Pons (tissue), 1 donor: ENCODE data around the gene MED15.

ENCODE experiments used
- DNase-seq: peaks from one replicate; pipeline ENCODE4 v3.0.0-alpha.2; 2016; ENCODE audit warnings: low spot score

MED15 gene

DNA sequence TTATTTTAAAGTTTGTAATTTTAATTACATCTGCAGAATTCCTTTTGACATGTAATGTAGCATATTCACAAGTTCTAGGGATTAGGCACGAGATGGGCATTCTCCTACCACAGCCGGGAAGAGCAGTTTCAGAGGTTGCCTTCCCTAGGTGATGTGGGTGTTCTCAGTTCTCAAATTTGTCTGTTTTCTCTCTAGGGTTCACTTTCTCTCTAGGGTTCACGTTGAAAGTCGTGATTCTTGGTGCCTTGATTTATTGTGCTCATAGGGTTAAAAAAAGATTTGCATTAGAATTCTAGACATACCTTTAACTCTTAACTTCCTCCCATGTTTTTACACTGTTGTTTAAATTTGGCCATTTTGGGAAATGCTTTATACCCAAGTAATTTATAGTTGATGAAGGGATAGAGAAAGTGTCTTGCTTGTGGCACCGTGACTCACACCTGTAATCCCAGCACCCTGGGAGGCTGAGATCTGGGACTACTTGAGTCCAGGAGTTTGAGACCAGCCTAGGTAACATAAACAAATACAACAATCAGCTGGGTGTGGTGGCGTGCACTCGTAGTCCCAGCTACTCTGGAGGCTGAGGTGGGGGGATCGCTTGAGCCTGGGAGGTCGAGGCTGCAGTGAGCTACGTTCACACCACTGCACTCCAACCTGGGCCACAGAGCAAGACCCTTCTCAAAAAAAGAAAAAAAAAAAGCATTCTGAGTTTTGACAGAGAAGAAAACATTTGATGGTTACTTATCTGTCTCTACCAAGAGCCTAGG is 3.6 kb downstream of the MED15 start:
- no peak for DNase-seq

DNA sequence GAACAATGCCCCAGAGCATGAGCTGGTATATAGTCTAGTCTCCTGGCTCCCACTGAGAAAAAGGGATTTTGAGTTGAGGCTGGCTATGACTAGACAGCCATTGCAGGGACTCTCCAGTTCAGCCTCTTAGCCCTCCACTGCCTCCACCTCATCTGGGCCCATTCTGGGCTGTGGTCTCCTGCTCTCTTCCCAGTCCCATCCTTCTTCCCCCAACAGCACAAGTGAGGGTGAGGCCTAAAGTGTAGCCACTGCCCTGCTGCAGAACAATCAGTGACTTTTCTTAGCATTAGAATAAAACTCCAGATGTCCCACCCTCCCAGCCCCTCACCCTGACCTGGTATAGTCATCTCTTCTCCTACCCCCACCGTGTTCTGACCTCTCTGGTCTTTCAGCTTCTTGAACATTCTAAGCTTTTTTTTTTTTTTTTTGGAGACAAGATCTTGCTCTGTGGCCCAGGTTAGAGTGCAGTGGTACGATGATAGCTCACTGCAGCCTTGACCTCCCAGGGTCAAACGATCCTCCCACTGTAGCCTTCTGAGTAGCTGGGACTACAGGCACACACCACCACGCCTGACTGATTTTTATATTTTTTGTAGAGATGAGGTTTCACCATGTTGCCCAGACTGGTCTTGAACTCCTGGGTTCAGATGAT is 4.3 kb downstream of the MED15 start:
- DNase-seq = no peak

DNA sequence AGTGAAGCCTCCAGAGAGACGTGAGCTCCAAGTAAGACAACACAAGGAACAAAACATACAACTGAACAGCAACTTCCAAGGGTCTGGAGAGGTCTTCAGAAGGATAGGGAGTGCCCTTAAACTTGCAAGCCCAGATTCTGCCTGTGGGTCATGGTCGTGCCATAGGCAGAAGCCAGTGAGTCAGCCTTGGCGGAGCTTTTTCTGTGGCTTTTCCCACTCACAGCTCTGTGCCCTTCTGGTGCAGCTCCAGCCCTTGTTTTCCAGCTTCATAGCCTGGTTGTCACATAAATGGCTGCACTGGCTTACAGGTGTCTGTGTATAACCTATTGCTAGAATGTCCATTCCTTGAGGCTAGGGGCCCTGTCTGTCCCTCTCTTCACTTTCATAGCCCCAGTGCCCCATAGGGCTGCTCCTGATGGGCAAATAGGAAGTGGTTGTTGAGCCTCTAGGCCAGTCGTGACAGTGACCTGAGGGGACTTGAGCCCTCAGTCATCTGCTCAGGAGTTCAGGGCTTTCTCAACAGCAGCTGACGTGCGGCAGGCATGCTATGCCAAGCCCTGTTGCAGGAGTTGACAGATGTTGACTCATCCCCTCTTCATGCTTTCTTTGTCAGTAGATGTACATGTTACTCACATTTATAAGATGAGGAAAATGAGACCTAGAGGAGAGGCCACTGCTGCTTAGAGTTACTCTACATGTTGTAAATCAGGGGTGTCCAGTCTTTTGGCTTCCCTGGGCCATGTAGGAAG is 7.4 kb downstream of the MED15 start:
- no peak for DNase-seq

DNA sequence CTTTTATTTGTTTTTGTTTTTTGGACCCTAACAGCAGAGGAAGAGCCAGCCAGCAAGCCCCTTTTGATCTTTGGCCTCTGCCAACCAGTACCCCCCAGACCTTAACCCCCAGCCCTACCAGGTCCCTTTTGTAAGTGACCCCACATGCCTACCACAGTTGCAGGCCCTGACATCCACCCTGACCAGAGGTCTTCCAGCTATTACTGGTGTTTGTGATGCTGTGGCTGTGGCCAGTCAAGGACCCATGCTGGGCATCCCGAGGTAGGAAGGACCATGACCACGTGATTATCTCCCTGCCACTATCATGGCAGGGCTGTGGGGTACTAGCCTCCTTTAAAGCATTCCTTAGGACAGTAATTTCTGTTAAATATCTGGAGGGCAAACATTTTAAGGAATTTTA is 9.0 kb downstream of the MED15 start:
- DNase-seq = no peak

DNA sequence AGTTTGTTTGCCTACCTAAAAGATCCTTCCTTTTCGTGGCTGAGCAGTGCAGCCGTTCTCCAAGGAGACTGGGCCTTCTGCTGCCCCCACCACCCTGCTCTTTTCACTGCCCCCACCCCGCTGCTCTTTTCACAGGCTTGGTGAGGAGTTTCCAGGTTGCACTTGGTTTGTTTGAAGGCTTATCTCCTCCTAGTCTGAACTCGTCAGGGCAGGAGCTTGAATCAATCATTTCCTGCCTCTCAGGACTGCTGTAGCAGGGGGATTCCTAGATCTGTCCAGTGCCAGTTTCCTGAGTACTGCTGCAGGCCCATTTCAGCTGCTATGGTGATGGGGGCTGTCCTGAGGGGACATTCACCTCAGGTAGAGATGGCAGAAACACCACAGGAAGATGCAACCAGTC is 10.0 kb downstream of the MED15 start:
- no peak for DNase-seq

DNA sequence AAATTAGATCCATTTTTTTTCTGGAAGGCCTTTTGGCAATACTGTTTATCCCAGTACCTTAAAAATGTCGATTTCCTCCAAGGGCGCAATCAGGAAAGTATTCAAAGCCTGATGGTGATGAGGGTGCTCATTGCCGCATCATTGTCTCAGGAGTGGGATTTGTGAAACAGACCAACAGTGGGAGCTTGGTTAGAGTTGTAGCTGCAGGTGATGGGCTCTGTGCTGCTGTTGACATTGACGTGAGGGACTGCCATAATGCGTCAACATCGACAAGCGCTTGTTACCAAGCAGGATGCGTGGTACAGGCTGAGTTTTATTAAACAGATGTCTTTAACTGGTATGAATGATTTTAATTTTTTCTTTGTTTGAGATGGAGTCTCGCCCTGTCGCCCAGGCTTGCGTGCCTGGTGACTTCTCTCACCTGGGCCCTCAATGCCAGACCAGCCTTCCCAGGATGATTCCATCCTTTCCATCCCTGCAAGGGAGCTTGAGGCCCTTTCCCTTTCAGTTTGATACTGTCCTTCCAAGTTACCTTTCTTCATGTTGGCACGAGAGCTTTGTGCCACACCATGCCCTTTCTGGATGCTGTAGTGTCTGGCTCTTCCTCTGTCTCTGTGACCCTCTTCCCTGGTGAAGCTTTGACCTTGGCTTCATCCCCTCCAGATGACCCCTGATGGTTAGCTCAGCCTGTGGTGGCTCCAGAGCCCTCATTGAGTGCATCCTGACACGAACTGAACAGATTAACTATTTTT is 10.6 kb downstream of the MED15 start:
- DNase-seq = no peak

DNA sequence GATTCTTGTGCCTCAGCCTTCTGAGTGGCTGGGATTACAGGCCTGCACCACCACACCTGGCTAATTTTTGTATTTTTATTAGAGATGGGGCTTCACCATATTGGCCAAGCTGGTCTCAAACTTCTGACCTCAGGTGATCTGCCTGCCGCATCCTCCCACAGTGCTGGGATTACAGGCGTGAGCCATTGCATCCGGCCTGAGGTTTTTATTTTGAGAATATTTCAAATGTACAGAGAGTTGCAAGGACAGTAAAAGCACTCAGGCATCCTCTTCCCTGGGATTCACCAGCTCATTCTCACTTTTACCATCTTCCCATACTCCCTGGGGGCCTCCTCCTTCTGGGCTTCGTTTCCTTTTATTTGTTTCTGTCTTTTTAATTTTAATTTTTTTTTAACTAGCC is 12.1 kb downstream of the MED15 start:
- DNase-seq = no peak

DNA sequence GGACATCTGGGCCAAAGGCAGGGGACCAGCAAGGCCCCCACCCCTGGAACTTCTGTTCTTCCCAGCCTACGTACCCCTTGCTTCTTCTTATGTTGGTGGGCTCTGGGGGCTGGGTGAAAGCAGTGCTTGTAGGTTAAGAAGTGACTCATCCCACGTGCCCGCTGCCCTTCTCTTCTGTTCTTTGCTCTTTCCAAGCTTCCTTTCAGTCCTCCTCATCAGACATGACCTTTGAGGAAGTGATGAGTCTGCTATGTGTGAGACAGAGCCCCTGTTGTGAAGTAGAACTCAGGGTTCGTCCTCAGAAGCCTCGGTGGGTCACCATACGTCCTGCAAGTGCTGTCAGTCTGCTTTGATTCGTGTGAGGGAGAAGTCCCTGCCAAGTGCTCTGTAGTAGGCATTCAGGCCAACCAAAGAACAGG is 12.7 kb downstream of the MED15 start:
- no peak for DNase-seq

DNA sequence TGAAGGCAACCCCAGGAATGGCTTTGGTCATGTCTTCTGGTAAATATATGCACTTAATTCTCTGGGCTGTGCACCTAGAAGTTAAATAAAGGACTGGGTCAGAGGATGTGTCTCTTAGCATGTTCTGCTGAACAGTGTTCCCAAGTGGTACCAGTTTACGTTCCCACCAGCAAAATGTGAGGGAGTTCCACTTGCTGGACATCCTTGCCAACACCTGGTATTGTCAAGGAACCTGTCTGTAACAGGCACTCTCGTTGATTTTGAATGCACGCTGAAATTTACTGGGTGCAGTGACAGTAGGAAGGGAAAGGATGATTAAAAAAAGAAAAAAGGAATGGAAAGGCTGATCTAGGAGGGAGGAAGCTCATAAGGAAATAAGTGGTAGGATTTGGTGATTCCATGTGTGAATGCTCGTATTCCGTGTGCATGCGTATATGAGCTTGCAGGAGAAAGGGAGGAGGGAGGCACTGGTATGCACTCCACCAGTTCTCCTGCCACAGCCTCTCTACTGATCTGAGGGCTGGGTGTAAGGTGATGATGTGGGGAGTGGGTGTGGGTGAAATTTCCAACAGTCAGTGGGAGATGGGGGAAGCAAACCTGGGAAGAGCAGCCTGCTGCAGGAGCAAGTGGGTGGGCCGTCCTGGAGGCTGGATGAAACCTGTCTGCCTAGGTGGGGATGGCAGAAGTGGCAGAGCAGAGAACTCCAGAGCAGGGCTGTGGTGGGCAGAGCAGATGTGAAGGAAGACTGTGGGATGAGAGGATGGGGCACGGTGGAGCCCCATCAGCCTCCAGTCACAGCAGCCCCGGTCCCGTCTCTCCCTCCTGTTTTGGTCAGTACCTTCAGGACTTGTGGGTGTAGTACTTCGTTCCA is 15.0 kb downstream of the MED15 start:
- no peak for DNase-seq

DNA sequence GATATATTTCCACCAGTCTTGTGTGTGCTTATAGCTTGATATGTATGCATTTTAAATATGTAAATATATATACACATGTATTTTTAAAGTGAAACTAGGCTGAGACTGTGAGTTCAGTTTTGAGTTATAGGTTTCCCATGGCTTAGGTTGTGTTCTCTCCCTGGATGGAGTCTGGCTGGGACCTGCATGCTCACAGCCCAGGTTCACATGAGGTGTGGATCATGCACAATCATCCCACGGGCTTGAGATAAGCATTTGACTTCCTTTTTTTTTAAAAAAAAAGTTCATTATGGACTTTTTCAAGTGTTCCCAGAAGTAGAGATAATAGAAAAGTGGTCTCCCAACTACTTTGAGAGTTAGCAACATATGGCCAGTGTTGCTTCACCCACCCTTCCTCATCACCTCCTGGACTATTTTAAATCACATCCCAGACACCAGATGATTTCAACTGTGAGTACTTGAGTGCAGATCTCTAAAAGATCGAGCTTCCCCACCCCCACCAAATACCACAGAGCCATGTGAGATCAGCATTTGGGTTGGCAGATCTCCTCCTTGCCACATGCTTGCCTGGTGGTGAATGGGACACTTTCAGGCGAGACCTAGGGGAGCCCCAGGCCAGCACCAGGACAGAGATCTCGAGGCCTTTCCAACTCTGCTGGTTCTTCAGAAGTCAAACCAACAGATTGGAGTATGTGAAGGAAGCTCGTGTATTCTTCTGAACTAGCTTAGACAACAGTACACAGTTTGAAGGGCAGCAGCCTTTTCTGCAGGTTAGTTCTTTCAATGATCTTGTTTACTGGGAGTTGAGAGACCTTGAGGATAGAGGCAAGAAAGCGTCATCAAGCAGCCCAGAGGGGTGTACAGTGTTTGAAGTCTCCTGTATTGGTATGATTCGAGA is 15.9 kb downstream of the MED15 start:
- DNase-seq = no peak

DNA sequence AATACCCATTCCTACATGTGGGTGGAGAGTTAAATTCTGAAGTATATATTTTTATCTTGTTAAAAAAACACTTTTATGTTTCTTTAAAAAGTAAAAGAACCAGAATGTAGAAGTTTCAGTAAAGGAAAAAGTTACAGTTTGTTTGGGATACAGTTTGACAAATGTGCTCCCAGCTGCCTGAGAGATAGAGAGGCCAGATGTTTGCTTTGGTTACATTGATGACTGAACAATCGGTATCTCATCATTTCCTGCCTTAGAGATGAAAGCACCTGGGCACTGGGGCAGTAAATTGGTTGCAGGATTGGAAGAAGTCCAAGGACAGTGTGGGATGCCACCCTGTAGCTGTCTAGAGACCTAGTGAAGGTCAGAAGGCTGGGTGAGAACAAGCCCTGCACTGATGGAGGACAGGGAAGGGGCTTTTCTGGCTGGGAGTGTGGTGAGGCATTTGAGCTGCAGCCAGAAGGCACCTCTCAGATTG is 16.6 kb downstream of the MED15 start:
- no peak for DNase-seq

DNA sequence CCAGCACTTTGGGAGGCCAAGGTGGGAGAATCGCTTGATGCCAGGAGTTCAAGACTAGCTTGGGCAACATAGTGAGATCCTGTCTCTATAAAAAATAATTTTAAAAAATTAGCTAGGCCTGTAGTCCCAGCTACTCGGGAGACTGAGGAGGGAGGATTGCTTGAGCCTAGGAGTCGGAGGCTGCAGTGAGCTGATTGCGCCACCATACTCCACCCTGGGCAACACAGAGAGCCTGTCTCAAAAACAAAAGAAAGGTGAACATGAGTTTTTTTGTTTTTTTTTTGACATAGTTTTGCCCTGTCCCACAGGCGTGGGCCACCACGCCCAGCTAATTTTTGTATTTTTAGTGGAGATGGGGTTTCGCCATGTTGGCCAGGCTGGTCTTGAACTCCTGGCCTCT is 17.6 kb downstream of the MED15 start:
- DNase-seq = no peak

DNA sequence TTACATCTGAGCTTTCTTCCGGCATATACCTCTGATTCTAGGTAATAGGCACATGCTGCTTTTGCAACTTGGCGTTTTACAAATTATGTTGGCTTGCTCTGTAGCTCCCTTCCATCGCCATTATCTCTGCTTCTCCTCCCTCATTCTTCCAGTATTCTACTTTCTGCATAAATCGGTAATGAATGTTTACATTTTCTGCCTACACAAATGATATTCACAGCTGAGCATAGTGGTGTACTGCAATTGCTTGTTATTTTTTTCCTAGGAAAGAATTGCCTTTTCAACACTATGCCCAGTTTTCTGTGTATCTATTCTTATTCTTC is 18.9 kb downstream of the MED15 start:
- DNase-seq = no peak

DNA sequence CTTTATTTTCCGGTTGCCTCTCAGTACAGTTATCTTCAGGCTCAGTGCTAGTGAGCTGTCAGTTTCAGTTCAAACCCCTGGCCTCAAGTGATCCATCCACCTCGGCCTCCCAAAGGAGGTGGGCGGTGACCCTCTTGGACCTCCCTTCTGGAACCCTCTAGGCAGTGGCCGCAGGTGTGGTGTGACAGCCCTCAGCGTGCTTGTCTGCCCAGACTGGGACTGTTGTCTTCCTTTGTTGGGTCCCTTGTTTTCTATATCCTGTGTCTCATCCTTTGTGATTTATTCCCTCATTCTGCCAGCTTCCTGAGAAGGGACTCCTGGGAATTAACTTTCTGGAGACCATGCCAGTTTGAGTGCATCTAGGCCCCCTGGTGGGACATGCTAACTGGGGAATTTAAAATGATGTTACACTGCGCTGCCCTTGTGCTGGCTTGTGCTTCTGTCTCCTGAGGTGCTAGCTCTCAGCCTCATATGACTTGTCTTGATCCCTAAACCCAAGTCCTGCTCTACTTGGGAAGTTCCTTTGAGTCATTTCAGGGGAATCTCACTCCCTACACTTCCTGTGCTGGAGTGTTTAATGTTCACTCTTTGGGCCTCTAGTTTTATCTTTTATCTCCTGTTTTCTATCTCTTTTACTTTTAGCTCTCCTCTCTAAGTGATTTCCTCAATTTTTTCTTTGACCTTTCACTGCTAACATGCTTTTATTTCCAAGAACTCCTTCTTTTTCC is 19.4 kb downstream of the MED15 start:
- no peak for DNase-seq

DNA sequence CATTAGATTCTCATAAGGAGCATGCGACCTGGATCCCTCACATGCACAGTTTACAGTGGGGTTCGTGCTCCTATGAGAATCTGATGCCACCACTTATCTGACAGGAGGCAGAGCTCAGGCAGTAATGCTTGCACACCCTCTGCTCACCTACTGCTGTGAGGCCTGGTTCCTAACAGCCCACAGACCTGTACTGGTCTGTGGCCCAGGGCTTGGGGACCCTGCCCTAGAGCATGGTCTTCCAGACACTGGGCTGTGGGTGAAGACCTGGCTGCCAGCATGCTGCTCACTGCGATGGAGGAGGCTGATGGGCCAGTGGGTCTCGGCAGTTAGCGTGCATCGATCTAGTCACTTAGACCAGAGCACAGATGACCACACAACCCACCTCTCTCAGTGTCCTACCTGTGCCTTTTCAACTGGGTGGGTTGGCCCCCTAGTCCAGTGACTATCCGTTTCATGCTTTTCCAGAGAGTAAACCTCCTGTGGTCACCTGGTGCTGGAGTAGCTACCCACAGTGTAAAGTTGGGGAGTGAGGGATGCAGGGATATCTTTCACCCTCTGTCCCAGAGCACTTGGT is 21.1 kb downstream of the MED15 start:
- no peak for DNase-seq

DNA sequence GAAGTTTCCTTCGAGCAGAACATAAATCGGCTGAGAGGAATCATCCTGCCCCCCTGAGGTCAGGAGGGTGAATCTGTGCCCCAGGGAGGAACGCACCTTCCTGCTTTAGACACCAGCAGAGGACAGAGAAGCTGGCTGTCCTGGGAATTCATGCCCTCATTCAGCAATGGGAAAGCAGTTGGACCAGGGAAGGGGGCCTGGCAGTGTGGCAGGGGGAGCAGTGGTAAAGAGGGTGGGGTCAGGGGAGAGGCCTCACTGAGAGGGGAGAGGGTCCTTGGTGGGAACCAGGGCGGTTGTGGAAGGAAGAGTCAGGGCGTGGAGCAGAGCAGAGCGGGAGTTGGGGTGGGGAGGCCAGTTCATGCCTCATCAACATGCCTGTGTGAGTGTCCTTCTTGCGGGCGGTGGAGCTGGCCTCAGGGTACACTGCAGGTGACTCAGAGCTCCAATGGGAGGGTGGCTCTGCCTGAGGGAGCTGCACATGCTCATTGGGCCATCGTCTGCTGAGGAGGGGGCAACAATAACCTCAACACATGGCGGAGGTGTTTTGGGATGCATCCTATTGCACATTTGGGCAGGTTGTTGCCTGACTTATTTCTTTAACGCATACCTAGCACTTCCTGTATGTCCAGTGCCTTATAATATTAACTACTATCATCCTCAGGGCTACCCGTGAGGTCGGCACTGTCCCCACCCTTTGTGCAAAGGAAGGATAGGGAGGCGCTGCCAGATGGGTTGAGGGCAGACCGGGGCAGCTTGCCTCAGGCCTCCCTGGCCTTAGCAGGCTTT is 23.2 kb downstream of the MED15 start:
- DNase-seq = no peak

DNA sequence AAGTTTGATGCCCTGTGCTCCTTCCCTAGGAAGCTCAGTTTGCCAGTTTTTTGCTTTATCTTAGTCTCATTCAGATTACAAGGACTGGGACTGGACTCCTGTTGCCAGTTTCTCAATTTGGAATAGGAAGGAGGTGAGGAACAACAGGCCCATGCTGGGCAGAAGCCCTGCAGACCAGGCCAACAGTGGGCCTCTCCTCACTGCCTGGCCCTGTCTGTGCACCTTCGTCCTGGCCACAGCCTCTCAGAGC is 23.7 kb downstream of the MED15 start:
- no peak for DNase-seq

DNA sequence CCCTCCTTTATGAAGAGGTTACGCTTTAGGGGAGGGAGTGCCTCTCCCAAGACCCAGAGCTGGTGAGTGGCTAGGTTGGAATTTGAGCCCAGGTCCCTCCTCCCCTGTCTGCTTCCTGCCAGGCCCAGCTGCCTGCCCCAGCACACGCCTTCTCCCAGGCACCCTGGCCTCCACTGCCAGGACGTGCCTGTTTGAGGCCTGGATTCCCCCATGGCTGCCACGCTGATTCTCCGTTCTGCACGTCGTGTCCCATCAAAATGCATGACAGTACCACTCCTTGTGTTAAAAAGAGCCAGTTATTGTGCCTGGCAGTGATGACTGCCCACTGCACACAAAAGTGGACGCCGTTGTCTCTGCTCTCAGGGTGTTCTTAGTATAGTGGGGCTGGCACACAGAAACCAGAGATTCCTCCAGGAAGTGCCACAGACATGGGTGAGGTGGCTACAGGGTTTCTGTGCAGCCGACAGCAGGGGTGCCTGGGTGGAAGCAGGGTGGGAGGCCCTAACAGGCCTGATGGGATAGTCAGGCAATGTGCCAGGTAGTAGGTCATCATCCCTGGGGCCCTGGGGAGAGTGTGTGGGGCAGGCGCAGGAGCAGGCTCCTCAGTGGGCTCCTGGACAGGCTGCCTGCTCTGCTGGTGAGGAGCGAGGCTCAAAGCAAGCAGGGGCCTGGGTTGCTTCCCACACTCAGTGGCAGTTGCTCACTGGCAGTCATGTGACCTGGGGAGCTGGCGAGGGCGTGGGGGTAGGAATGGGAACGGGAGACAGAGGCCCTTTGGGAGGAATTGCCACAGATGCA is 24.2 kb downstream of the MED15 start:
- peak; percentile 56 for DNase-seq
